NCI-H345 (cell line): ENCODE measurements around the gene GUCY2C.
"Not testable (repeated sequence)": the region's sequence is repeated elsewhere in the genome, so short reads cannot be mapped to it uniquely, and the experiment has no call there.

Experiments used
- DNase-seq: peaks from one replicate; lab custom pipeline; 2025; lab: John Stamatoyannopoulos, UW

Gene GUCY2C

DNA sequence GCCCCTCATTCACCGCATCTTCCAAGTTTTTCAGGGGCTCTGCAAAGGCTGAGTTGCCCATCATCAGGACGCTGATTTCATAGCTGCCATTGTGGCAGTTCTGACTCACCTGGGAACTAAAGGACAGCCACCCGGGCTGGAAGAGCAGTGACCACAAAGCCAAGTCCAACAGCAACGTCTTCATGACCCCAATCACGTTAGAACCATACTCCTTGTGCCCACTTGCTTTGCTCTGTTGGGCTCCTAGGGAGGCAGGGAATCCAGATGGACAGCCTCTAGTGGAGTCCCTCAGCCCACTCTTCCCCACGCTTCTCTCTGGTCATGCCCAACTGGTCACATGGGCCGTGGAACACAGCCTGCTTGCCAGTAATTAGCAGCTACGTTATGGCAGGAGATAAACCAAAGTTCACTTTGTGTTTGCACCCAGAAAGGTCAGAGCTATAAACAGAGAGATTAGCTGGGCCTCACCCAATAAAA, at the start of gene GUCY2C:
TSS of gene GUCY2C (minus strand) at position 335 of the 477 bp plus-strand sequence. CDS start at position 184, 151 bp downstream.
- no peak for DNase-seq

DNA sequence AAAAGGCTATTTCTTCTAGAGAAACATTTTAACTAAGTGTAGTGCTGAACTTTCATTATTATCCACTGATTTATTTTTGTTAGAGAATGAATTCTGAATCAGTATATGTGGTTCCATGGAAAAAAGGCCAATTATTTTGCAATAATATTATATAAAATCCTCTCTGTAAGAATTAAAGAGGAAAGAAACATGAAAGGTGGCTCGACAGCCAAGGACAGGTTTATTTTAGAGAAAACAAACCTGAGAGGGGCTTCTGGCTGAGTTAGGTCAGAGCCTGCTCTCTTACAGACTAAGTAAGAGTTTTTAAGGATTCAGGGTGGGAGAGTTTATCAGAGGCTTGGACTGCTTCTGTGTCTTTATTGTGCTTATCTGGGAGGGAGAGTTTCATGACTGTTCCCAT, 46.7 kb upstream of the GUCY2C start:
- DNase-seq: no peak

DNA sequence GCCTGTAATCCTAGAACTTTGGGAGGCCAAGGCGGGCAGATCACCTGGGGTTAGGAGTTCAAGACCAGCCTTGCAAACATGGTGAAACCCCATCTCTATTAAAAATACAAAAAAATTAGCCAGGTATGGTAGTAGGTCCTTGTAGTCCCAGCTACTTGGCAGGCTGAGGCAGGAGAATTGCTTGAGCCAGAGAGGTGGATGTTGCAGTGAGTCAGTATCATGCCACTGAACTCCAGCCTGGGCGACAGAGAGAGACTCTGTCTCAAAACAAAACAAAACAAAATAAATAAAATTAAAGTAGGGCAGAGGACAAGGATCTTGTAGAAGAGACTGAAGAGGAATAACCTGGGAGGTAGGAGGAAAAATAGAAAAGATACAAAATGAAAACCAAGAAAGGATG, 45.5 kb upstream of the GUCY2C start:
- DNase-seq: no peak

DNA sequence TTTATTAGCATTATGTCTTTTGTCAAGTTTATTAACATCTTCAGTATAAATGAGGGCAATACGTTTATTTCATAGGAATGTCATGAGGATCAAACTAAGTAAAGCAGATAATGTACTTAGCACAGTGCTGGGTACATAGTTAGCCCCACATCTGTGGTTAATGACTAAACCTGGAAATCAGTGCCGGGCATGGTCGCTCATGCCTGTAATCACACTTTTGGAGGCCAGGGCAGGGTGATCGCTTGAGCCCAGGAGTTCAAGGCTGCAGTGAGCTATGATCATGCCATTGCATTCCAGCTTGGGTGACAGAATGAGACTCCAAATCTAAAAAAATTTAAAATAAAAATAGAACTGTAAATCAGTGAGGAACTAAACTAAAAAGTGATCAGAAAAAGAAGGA, 44.8 kb upstream of the GUCY2C start:
- no peak for DNase-seq

DNA sequence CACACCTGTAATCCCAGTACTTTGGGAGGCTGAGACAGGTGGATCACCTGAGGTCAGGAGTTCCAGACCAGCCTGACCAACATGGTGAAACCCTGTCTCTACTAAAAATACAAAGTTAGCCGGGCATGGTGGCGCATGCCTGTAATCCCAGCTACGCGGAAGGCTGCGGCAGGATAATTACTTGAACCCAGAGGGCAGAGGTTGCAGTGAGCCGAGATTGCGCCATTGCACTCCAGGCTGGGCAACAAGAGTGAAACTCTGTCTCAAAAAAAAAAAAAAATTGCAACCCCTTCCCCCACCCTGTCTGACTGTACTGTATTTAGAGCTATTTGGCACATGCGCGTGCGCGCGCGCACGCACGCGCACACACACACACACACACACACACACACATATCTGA, 40.0 kb upstream of the GUCY2C start:
- not testable (repeated sequence) for DNase-seq

DNA sequence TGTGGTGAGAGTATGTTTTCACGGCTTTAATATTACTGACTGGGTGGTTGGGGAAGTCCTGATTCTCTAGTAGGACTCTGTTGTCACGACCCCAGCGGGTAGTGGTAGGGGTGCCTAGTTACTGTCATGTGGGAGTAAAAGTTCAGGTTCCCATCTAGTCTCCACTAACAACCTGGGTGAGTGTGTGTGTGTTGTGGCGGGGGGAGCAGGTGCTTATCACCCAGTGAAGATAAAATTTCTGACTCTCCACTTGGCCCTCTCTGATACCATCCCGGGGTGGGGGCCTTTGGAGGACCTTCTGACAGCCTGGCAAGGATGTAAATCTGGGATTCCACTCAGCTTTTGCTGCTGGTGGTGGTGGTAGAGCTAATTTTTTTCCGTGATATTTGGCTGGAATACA, 35.4 kb upstream of the GUCY2C start:
- DNase-seq: no peak

DNA sequence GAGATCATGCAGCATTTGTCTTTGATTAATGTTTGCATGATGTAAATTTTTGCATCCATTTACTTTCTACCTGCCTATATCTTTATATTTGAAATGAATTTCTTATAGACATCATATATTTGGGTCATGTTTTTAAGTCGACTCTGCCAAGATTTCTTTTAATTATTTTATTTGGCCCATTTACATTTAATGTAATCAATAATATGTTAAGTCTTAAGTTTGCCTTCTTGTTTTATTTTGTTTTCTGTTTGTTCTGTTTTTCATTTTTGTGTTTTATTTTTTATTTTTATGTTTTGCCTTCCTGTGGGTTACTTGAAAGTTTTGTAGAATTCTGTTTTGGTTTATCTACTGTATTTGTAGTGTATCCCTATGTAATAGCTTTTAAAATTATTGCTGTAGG, 33.2 kb upstream of the GUCY2C start:
- DNase-seq: no peak

DNA sequence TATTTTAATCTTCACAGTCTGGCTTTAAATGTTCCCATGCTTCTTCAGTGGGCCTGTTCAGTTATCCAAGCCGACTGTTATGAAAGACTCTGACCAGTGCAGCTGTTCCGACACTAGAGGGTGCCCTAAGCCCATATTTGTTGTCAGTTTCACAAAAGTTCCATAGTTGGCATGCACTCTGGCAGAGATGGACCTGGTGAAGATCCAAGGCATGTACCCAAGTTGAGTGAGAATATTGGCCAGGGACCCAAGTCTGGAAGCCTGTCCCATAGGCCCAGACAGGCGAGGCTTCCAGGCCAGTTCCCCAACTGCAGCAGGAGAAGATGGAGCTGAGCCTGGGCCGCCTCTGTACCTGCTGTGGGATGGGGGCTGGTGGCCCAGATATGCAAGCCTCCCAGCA, 27.4 kb upstream of the GUCY2C start:
- no peak for DNase-seq

DNA sequence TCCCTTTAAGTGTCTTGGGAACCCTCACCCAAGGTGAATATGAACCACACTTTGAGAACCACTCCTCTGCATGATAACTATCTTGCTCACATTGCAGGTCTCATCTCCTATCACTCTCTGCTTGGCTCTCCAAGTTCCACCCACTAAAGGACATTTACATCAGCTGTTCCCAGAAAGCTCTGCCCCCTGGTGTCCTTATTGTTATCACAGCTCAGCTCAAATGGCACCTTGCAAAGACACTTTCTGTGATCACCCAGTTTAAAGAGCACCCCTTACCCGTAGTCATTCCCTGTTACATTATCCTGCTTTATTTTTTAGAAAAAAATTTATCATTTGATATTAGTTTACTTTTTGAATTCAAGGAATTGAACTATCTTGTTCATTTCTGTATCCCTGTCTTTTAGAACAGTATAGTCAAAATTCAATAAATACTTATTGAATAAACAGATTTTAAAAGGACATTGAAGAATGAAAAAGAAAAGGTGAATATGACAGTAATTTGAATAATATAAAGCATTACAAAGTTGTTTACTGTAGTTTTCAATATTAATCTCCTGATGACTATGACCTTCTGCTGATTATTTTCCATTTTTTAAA, 20.5 kb upstream of the GUCY2C start:
- DNase-seq: peak; percentile 38

DNA sequence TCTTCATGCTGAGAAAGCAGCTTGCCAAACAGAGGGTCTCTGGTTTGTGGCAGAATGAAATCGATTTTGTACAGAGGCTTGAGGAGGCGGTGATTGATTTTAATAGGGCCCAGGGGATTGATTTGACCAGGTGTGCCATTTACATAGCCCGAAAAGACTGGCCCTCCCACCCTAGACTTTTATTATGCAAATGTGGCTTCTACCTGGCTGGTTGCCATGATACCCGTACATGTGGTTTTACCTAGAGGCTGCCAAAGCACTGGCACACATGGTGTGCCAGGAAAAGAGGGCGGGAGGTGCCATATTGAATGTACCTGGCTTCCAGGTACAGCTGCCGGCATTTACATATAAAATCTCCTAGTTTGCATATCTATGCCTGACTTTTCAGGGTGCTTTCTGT, 18.0 kb upstream of the GUCY2C start:
- DNase-seq: peak; percentile 94

DNA sequence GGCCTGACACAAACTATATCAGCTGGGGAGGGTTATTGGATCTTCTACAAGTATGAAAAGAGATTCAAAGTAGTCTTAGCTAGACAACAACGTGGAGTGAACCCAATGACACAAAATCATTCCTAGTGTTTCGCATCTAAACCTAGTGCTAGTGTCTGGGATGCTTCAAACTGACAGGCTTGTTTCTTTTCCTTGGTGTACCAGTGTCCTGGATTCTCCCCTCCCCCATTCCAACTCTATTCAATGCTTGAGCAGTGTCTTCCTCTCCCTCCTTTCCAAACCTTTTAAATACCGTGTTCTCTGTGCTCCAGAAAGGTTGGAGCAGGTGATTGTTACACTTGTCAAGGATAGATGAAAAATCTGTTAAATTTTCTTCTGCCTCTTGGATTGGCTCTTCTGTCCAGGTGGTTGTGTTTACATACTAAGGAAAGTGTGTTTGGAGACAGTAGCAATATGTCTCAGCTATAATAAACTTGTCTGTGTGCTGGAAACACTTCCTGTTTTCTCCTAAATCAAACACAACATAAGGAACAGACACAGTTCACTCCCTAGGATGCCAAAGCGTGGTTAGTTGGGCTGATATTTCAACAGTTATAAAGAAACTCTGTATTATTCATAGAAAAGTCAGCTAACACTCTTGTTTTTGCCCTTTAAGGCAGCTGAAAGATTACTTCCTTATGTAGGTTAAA, 14.4 kb upstream of the GUCY2C start:
- DNase-seq: peak; percentile 28

DNA sequence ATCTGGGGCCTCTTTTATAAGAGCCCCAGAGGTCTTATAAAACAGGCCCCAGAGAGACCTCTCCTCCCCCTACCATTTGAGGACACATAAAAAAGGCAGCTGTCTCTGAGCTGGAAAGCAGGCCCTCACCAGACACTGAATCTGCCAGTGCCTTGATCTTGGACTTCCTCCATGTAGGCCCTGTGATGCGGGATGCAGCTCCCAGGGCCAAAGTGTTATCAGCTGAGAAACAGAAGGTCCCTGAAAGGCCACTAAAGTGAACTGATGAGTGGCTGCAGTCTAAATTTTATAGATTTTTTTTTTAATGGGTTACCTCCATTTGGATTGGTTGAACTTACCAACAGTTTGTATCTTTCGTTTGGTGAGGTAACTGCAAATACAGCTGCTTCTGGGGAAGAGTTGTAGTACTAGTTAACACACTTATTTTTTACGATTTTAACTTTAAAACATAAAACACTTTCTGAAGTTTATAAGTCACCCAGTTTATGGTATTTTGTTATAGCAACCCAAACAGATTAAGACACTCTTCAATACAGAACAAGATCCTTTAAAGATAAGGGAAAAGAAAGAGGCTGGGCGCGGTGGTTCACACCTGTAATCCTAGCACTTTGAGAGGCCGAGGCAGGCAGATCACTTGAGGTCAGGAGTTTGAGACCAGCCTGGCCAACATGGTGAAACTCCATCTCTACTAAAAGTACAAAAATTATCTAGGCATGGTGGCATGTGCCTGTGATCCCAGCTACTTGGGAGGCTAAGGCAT, 5.6 kb upstream of the GUCY2C start:
- DNase-seq: no peak

DNA sequence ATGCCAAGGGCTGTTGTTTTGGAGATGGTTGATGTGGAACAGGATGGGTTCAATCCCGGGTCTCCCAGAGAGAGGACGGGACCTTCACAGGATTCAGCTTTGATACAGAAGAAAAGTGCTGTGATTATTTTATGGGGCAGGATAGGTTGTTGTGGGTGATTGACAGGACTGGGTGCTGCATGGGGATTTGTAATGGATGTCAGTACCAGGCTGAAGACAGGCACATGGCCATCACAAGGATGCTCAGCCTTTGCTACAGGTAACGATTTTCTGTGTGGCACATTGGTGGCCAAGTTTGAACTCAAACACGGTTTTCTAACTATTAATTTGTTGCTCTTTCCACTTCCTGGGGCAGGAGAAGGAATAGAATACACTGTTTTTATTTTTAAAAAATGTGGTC, 4.5 kb upstream of the GUCY2C start:
- no peak for DNase-seq

DNA sequence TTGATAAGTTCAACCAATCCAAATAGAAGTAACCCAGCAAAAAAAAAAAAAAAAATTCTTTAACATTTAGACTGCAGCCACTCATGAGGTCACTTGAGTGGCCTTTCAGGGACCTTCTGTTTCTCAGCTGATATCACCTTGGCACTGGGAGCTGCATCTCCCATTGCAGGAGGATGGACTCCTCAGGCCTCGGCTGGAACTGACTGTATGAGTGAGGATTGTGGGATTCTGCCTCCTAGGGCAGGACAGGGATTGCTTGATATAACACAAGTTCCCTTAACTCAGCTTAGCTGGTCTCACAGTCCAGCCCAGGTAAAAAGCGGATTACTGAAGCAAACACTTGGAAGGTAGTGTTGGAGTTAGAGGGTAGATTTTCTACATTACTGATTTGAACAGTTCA, 3.5 kb upstream of the GUCY2C start:
- no peak for DNase-seq

DNA sequence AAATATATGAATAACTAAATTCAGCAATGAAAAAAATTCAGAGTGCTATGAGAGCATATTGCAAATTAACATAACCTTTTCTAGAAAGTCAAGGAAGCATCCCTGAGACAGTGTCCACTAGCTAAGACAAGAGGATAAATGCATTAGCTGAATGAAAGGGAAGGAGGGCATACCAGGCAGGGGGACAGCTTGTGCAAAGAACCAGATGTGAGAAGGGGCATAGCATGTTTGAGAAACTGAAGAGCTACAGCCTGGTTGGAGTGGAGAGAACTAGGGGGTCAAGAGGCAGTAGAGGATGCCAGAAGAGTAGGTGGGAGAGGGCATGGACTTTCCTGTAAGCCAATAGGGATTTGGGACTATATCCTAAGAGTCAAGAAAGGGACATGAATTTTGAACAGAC, 2.2 kb upstream of the GUCY2C start:
- DNase-seq: no peak

DNA sequence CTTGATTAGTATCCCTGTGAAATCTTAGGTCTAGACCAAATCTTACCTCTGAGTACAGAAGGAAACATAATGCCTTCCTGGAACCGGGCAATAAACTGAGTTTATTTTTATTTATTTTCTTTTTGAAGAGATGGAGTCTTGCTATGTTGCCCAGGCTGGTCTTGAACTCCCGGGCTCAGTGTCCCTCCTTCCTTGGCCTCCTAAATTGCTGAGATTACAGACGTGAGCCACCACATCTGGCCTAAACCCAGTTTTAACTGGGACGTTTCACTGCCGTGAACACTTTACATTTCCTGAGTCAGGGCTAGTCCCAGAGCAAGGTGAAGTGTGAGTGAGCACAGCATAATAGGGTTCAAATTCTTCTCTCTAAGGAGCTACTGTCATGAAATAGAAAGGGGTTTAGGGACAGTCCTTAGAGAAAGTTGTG, 671 bp downstream of the GUCY2C start:
- no peak for DNase-seq

DNA sequence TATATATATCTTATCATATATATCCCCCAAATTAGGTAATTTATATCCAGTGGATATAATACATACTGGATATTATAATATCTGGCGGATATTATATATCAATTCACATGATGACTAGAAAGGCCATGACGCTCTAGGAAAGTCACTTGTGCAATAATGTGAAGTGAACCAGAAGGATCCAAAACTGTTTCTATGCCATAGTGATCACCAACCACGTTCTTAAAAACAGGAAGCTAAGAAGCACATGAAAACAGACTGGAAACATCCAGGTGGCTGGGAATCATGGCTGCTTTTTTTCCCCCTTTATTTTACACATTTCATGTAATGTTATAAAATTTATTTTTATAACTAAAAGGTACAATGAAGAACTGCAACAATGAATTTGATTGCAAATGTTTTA, 1.4 kb downstream of the GUCY2C start:
- no peak for DNase-seq

DNA sequence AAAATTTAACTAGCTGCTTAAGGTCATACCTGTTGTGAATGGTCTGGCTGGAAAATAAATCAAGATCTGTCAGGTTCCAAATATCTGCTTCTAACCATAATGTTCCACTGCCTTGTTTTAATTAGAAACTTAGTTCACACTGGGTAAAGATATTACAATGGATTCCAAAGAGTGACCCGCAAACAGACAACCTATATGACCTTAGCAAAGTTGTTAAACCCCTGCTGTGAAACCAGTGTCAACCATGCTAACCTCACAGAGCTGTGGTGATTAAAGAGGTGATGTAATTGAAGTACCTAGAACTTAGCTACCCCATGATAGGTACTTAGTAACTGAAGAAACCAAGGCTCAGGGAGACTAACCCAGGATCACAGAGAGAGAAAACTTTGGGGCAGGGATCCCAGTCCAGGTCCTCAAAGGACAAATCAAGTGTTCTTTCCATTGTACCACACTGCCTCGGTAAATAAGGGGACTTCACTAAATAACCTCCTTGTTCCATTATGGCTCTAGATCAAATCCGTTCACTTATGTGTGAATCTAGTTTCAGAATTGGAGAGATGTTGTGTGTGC, 2.2 kb downstream of the GUCY2C start:
- DNase-seq: no peak

DNA sequence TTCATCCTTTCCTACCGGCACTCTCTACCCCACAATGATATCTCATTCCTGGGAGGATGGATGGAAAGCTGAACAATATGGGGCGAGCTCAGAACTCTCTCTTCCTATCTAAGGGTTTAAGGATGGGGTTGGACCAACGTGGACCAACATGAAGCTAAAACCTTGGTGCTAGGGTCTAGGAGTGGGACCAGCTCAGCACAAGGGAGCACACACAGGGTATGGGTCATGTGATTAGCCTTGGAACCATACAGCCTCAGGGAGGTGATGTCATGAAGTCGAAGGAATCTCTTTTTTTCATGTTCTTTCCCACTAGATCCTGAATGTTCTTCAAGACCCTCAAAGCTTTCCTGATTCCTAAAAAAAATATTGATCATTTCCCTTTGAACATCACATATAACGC, 3.3 kb downstream of the GUCY2C start:
- no peak for DNase-seq

DNA sequence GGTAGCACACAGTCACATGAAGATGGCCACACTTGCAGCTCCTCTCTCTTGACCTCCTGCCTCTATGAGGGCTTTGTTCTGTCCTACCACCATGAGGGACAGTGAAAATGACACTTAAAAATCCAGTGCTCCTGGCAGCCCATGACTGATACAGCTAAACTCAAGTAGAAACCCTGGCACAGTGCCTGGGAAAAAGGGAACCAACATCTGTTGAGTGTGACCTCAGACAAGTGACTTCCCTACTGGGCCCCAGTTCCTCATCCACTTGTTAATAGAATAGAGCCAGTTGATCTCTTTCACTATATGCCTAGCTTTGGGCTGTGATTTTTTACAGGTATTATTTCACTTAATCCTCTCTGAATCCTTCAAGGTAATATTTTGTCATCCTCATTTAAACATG, 4.8 kb downstream of the GUCY2C start:
- DNase-seq: peak; percentile 33

DNA sequence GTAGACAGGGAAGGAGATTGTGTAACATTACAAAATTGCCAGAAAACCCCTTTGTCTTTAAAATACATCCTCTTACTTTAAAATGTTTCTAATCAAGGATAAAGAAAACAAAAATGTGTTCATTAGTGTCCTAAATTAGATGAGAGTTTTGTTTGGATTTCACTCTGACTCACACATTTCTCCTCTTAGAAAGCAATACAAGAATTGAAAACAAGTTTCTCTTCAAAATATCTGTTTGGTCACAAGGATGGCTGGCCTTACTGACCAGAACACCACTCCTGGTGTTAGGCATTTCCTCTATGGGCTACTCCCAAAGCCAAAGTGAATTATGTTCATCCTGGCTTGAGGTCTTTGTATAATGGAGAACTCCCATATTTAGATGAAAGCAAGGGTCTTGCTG, 6.4 kb downstream of the GUCY2C start:
- DNase-seq: no peak

DNA sequence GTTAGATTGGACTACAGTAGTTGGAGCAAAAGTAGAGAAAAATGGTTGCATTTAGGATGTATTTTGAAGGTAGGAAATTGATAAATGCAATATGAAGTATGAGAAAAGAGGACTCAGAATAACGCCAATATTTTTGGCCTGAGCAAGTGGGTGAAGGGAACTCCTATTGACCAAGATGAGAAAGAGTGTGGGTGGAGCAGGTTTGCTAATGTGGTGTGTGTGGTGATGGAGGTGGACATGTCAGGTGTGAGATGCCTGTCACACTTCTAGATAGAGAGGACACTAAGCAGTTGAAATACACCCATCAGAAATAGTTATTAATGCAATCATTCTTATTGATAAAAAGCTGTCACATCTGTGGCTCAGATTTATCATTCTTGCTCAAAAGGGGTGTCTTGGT, 7.3 kb downstream of the GUCY2C start:
- no peak for DNase-seq

DNA sequence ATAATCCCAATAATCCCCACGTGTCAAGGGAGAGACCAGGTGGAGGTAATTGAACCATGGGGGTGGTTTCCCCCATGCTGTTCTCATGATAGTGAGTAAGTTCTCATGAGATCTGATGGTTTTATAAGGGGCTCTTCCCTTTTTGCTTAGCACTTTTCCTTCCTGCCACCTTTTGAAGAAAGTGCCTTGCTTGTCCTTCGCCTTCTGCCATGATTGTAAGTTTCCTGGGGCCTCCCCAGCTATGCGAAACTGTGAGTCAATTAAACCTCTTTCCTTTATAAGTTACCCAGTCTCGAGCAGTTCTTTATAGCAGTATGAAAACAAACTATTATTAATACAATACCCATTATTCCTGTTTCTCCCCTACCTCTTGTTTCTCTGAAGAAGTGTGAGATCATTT, 14.2 kb downstream of the GUCY2C start:
- not testable (repeated sequence) for DNase-seq
